Activated CD4-positive, alpha-beta T cell treated with anti-CD3 and anti-CD28 coated beads, Interleukin-2, Interleukin-4, amounts not matched to agents 100 ng/mL and 50 ng/mL, durations not matched to agents 16 hours and 8 hours (primary cell): Measurements from ENCODE around the gene HACD3.
A peak's percentile ranks its signal among the peaks of the same experiment; 100 is the strongest.
"Not testable (repeated sequence)": the region's sequence is repeated elsewhere in the genome, so short reads cannot be mapped to it uniquely, and the experiment has no call there.

Source experiments
- DNase-seq: peaks from one replicate; pipeline ENCODE4 v3.0.0-alpha.2; 2020; ENCODE audit warnings: low spot score

The HACD3 gene

GRCh38 chr15:65530318-65531111, at the start of gene HACD3:
Gene HACD3, plus strand, starts transcription at chr15:65530463. Its CDS starts 169 bp downstream, at chr15:65530632.
- peak; percentile 89 for DNase-seq

DNA sequence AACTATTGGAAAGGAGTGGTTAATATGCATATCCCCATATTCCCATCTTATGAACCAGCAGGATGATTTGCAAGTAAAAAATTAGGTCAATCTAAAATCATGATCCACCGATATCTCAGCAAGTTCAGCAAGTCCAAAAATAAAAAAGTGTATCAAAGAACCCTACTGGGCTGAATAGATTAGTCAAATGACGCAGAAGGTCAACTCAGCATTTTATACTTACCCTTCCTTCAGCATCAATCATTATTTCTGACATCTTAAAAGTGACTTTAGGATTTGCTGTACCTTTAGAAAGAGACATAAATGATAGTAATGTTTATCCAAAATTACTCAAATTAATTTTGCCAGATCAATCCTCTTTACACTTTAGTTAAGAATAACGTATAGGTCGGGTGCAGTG, 45.4 kb upstream of the HACD3 start:
- no peak for DNase-seq

DNA sequence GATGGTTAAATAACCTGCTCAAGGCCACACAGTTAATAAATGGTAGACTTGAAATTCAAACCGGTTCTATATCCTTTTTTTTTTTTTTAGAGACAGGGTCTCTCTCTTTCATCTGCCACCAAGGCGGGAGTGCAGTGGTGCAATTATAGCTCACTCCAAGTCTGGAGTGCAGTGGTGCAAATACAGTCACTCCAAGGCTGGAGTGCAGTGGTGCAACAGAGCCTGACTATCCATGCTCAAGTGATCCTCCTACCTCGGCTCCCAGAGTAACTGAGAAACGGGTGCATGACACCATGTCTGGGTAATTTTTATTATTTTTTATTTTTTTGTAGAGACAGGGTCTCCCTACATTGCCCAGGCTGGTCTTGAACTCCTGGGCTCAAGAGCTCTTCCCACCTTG, 36.2 kb upstream of the HACD3 start:
- no peak for DNase-seq

GRCh38 chr15:65509321-65509720, 20.9 kb upstream of the HACD3 start:
- DNase-seq: no peak

- DNase-seq: no peak
Observed at GRCh38 chr15:65512189-65512588, 18.1 kb upstream of the HACD3 start.

GRCh38 chr15:65512807-65513416, 17.4 kb upstream of the HACD3 start:
- DNase-seq: no peak

GRCh38 chr15:65516997-65517865, 13.0 kb upstream of the HACD3 start, which contains the start of gene DPP8:
Gene DPP8, minus strand, starts transcription at chr15:65517689. Its CDS starts 5,136 bp downstream, at chr15:65512553.
- DNase-seq: peak; percentile 96

- no peak for DNase-seq
Observed at GRCh38 chr15:65517866-65518207, 12.4 kb upstream of the HACD3 start.

DNA sequence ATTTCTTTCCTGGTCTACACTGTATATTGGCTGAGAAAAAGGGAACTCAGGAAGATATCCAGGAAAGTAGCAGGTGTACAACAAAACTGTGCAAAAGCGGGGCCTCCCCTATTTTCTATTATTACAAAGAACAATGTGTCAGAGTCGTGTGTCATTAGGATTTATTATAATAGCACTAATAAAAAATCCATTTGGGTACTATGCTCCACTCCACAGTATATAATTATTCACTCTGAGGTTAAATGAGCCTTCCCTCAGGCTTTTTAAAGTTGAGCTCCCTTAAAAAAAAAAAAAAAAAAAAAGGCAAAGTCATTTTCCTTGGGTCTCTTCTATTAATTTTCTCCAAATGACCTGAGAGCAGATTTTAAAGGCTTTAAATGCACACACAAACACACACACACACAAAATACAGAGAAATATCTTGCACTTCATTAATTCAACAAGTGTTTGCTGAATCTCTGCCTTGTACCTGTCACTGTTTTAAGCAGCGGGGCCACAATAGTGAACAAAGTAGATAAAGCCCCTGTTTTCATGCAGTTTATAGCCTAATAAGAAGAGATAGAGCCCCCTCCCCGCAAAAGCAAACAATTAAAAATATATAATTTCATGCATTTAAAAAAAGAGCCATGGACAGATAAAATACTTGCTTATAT, 11.5 kb upstream of the HACD3 start:
- no peak for DNase-seq

DNA sequence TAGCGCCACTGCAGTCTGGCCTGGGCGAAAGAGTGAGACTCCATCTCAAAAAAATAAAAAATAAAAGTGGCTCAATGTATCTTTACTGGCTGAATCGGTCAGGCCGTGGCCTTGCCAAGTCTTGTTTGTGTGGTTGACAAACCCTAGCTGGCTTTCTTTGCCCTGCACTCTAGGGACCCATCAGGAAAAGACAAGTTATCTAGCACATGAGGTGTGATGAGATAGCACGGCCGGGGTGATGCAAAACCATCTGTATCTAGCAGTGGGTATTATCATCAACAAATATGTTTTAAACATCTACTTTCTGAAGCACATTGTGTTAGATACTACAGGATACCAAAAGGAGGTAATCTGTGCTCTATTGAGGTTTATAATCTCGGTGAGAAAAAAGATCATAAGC, 8.9 kb upstream of the HACD3 start:
- no peak for DNase-seq

DNA sequence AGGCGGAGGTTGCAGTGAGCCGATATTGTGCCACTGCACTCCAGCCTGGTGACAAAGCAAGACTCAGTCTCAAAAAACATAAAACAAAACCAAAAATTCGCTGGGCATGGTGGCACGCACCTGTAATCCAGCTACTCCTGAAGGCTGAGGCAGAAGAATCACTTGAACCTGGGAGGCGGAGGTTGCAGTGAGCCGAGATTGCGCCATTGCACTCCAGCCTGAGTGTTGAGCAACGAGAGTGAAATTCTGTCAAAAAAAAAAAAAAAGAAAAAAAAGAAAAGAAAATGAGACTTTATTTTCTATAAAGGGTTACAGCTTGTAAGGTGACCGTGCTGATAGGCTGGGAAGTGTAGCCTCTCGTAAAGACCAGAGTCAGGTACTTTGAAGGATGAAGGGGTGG, 6.0 kb upstream of the HACD3 start:
- no peak for DNase-seq

- no peak for DNase-seq
Observed at GRCh38 chr15:65525622-65526021, 4.6 kb upstream of the HACD3 start.

DNA sequence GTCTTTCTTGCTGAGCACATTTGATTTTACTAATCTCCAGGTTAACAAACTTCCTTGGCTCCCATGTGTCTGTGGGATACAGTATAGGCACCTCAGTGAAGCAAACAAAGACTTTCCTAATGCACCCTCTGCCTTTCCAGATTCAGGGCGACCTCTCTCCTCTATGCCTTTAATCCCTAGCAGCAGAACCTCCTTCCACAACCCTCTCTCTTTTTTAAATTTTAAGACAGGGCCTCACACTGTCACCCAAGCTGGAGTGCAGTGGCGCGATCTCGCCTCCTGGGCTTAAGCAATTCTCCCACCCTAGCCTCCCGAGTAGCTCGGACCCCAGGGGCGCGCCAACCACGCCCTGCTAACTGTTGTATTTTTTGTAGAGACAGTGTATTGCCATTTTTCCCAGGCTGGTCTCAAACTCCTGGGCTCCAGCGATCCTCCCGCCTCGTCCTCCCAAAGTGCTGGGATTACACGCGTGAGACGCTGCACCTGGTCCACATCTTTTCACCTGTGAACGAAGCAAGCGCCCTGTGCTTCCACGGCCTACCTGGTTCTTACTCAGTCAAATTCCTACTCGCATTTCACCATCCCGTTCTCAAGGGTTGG, 1.7 kb upstream of the HACD3 start:
- no peak for DNase-seq

- DNase-seq: no peak
Observed at GRCh38 chr15:65529762-65530317, 423 bp upstream of the HACD3 start.

GRCh38 chr15:65532738-65533051, 2.4 kb downstream of the HACD3 start:
- DNase-seq: peak; percentile 30

- DNase-seq: no peak
Observed at GRCh38 chr15:65533057-65533756, 2.9 kb downstream of the HACD3 start.

GRCh38 chr15:65535192-65535591, 4.9 kb downstream of the HACD3 start:
- no peak for DNase-seq

DNA sequence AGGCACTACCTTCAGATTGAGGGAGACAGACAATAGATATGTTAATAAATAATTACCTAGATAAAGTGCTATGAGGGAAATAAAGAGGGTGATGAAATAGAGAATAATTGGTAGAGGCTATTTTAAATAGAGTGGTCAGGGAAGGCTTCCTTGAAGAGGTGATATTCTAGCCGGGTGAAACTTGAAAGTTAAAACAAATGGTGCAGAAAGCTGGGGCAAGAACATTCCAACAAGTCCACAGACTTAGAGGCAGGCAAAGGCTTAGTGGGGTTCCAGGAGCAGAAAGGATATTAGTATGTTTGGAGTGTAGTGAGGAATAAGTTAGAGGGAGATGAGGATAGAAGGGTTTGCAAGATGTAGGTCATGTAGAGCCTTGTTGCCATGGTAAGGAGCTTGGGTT, 10.1 kb downstream of the HACD3 start:
- no peak for DNase-seq

DNA sequence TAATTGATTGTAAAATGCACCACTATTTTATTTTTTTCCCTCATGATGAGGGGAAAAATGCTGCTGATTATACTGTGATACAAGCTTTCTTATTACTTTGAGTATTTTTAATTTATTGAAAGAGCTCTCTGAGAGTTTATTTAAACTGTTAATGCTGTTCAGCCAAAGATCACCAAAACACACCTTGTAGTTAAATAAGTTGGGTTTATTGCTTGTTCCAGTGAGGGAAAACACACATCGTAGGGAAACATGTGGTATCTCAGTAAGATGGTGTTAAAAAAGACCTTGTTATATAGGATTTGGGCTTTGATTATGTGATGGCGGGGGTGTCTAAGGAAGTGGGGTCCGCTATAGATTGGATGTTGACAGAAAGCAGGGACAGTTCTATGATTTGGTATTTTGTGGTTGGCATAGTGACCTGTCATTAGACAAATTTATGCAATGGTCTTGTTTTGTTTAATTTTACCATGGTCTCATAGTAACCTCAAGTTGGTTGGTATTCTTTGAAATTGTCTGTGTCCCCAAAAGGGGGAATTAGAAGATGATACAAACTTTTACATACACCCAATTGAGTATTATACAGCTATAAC, 11.1 kb downstream of the HACD3 start:
- DNase-seq: no peak

GRCh38 chr15:65547841-65548240, 17.6 kb downstream of the HACD3 start:
- no peak for DNase-seq

- not testable (repeated sequence) for DNase-seq
Observed at GRCh38 chr15:65549288-65549687, 19.0 kb downstream of the HACD3 start.
